Measurements from ENCODE around the gene SPRY1.
A peak's percentile ranks its signal among the peaks of the same experiment; 100 is the strongest.

SPRY1 gene

GRCh38 chr4:123356921-123357320 lies 39.7 kb upstream of the SPRY1 start:
- H3K9me3 ChIP-seq (ENCODE audit: insufficient read depth, low read depth, low read length): peaks cover 8% of the 10 kb centered on the region
- no peak overlapping the region for H3K4me3 ChIP-seq (ENCODE audit: low read length)
- H3K27me3 ChIP-seq (ENCODE audit: insufficient read depth, low read length): no peaks in the 10 kb centered on the region
- H3K36me3 ChIP-seq (ENCODE audit: insufficient read depth, low read depth, low read length): no peaks in the 10 kb centered on the region
- no peak overlapping the region for H3K9ac ChIP-seq (ENCODE audit: low read depth, low read length)
- peaks cover 4% of the 10 kb centered on the region; the same call in 1 of the 2 replicates for H3K4me1 ChIP-seq (ENCODE audit: insufficient read depth, low read length)
- H3K27ac ChIP-seq (ENCODE audit: low read length): no peak overlapping the region

- peaks cover 4% of the 10 kb centered on the region; the same call in 1 of the 2 replicates for H3K4me1 ChIP-seq (ENCODE audit: insufficient read depth, low read length)
- H3K36me3 ChIP-seq (ENCODE audit: insufficient read depth, low read depth, low read length): no peaks in the 10 kb centered on the region
- H3K9me3 ChIP-seq (ENCODE audit: insufficient read depth, low read depth, low read length): peaks cover 13% of the 10 kb centered on the region
- no peak overlapping the region for H3K27ac ChIP-seq (ENCODE audit: low read length)
- no peak overlapping the region for H3K9ac ChIP-seq (ENCODE audit: low read depth, low read length)
- H3K27me3 ChIP-seq (ENCODE audit: insufficient read depth, low read length): no peaks in the 10 kb centered on the region
- no peak overlapping the region for H3K4me3 ChIP-seq (ENCODE audit: low read length)
Measured at GRCh38 chr4:123359449-123360315, 36.9 kb upstream of the SPRY1 start.

GRCh38 chr4:123361195-123361861 lies 35.3 kb upstream of the SPRY1 start:
- no peak overlapping the region for H3K27ac ChIP-seq (ENCODE audit: low read length)
- peaks cover 13% of the 10 kb centered on the region for H3K9me3 ChIP-seq (ENCODE audit: insufficient read depth, low read depth, low read length)
- H3K4me3 ChIP-seq (ENCODE audit: low read length): no peak overlapping the region
- H3K4me1 ChIP-seq (ENCODE audit: insufficient read depth, low read length): peaks cover 4% of the 10 kb centered on the region; the same call in 1 of the 2 replicates
- no peaks in the 10 kb centered on the region for H3K27me3 ChIP-seq (ENCODE audit: insufficient read depth, low read length)
- no peak overlapping the region for H3K9ac ChIP-seq (ENCODE audit: low read depth, low read length)
- H3K36me3 ChIP-seq (ENCODE audit: insufficient read depth, low read depth, low read length): no peaks in the 10 kb centered on the region

- Histone ChIP-seq H3K36me3 (ENCODE audit: insufficient read depth, low read depth, low read length) (no peaks in the 10 kb centered on the region), H3K9ac (ENCODE audit: low read depth, low read length) (no peak overlapping the region), H3K4me3 (ENCODE audit: low read length) (no peak overlapping the region; the same call in 1 of the 2 replicates), H3K9me3 (ENCODE audit: insufficient read depth, low read depth, low read length) (peaks cover 13% of the 10 kb centered on the region), H3K27ac (ENCODE audit: low read length) (no peak overlapping the region), H3K27me3 (ENCODE audit: insufficient read depth, low read length) (no peaks in the 10 kb centered on the region), H3K4me1 (ENCODE audit: insufficient read depth, low read length) (peaks cover 4% of the 10 kb centered on the region; the same call in 1 of the 2 replicates)
Measured at GRCh38 chr4:123362103-123362502, 34.5 kb upstream of the SPRY1 start.

GRCh38 chr4:123363729-123364128 lies 32.9 kb upstream of the SPRY1 start:
- no peak overlapping the region for H3K9ac ChIP-seq (ENCODE audit: low read depth, low read length)
- no peaks in the 10 kb centered on the region for H3K27me3 ChIP-seq (ENCODE audit: insufficient read depth, low read length)
- peaks cover 13% of the 10 kb centered on the region for H3K9me3 ChIP-seq (ENCODE audit: insufficient read depth, low read depth, low read length)
- no peak overlapping the region for H3K4me3 ChIP-seq (ENCODE audit: low read length)
- no peak overlapping the region for H3K27ac ChIP-seq (ENCODE audit: low read length)
- peaks cover 4% of the 10 kb centered on the region; the same call in 1 of the 2 replicates for H3K4me1 ChIP-seq (ENCODE audit: insufficient read depth, low read length)
- no peaks in the 10 kb centered on the region for H3K36me3 ChIP-seq (ENCODE audit: insufficient read depth, low read depth, low read length)

- no peak overlapping the region for H3K27ac ChIP-seq (ENCODE audit: low read length)
- peaks cover 13% of the 10 kb centered on the region for H3K9me3 ChIP-seq (ENCODE audit: insufficient read depth, low read depth, low read length)
- peaks cover 4% of the 10 kb centered on the region; the same call in 1 of the 2 replicates for H3K4me1 ChIP-seq (ENCODE audit: insufficient read depth, low read length)
Measured at GRCh38 chr4:123364906-123365305, 31.7 kb upstream of the SPRY1 start.

GRCh38 chr4:123365412-123365811 lies 31.2 kb upstream of the SPRY1 start:
- Histone ChIP-seq H3K27ac (ENCODE audit: low read length) (no peak overlapping the region), H3K4me1 (ENCODE audit: insufficient read depth, low read length) (peaks cover 4% of the 10 kb centered on the region; the same call in 1 of the 2 replicates), H3K36me3 (ENCODE audit: insufficient read depth, low read depth, low read length) (no peaks in the 10 kb centered on the region), H3K27me3 (ENCODE audit: insufficient read depth, low read length) (no peaks in the 10 kb centered on the region), H3K9ac (ENCODE audit: low read depth, low read length) (no peak overlapping the region), H3K9me3 (ENCODE audit: insufficient read depth, low read depth, low read length) (peaks cover 13% of the 10 kb centered on the region), H3K4me3 (ENCODE audit: low read length) (no peak overlapping the region)

More at GRCh38 chr4:123364906-123365305, 31.7 kb upstream of the SPRY1 start:
- H3K9ac ChIP-seq (ENCODE audit: low read depth, low read length): no peak overlapping the region
- no peaks in the 10 kb centered on the region for H3K36me3 ChIP-seq (ENCODE audit: insufficient read depth, low read depth, low read length)
- no peaks in the 10 kb centered on the region for H3K27me3 ChIP-seq (ENCODE audit: insufficient read depth, low read length)
- no peak overlapping the region for H3K4me3 ChIP-seq (ENCODE audit: low read length)

GRCh38 chr4:123366144-123366748 lies 30.3 kb upstream of the SPRY1 start:
- no peak overlapping the region for H3K27ac ChIP-seq (ENCODE audit: low read length)
- H3K9ac ChIP-seq (ENCODE audit: low read depth, low read length): no peak overlapping the region
- H3K36me3 ChIP-seq (ENCODE audit: insufficient read depth, low read depth, low read length): no peaks in the 10 kb centered on the region
- peaks cover 11% of the 10 kb centered on the region for H3K9me3 ChIP-seq (ENCODE audit: insufficient read depth, low read depth, low read length)
- no peak overlapping the region for H3K4me3 ChIP-seq (ENCODE audit: low read length)
- peaks cover 4% of the 10 kb centered on the region; the same call in 1 of the 2 replicates for H3K4me1 ChIP-seq (ENCODE audit: insufficient read depth, low read length)
- H3K27me3 ChIP-seq (ENCODE audit: insufficient read depth, low read length): no peaks in the 10 kb centered on the region

GRCh38 chr4:123378794-123379193 lies 17.8 kb upstream of the SPRY1 start:
- Histone ChIP-seq H3K4me3 (ENCODE audit: low read length) (peak overlapping the region; percentile 43; the same call in 1 of the 2 replicates), H3K36me3 (ENCODE audit: insufficient read depth, low read depth, low read length) (no peaks in the 10 kb centered on the region), H3K27ac (ENCODE audit: low read length) (peak overlapping the region; percentile 74), H3K27me3 (ENCODE audit: insufficient read depth, low read length) (no peaks in the 10 kb centered on the region), H3K9me3 (ENCODE audit: insufficient read depth, low read depth, low read length) (0 out of 2 replicates have a peak, but pooled peaks cover under 1% of the 10 kb centered on the region), H3K9ac (ENCODE audit: low read depth, low read length) (peak overlapping the region; percentile 64), H3K4me1 (ENCODE audit: insufficient read depth, low read length) (peaks cover 29% of the 10 kb centered on the region; the same call in 1 of the 2 replicates)

GRCh38 chr4:123379392-123379791 lies 17.2 kb upstream of the SPRY1 start:
- no peaks in the 10 kb centered on the region for H3K27me3 ChIP-seq (ENCODE audit: insufficient read depth, low read length)
- peaks cover 29% of the 10 kb centered on the region; the same call in 1 of the 2 replicates for H3K4me1 ChIP-seq (ENCODE audit: insufficient read depth, low read length)
- H3K9me3 ChIP-seq (ENCODE audit: insufficient read depth, low read depth, low read length): no peaks in the 10 kb centered on the region
- H3K4me3 ChIP-seq (ENCODE audit: low read length): peak overlapping the region; percentile 43; the same call in 1 of the 2 replicates
- peak overlapping the region; percentile 62 for H3K9ac ChIP-seq (ENCODE audit: low read depth, low read length)
- no peaks in the 10 kb centered on the region for H3K36me3 ChIP-seq (ENCODE audit: insufficient read depth, low read depth, low read length)
- peak overlapping the region; percentile 74 for H3K27ac ChIP-seq (ENCODE audit: low read length)
